GM19035 (cell line): ENCODE data around the gene ADORA2B.
"Not testable (repeated sequence)": the region's sequence is repeated elsewhere in the genome, so short reads cannot be mapped to it uniquely, and the experiment has no call there.

ENCODE experiments used
- ATAC-seq: cut with Tn5 transposase; IDR thresholded peaks from one replicate; pipeline ENCODE4 v1.9.1; 2021; ENCODE audit not compliant: unreplicated experiment

ADORA2B gene

DNA sequence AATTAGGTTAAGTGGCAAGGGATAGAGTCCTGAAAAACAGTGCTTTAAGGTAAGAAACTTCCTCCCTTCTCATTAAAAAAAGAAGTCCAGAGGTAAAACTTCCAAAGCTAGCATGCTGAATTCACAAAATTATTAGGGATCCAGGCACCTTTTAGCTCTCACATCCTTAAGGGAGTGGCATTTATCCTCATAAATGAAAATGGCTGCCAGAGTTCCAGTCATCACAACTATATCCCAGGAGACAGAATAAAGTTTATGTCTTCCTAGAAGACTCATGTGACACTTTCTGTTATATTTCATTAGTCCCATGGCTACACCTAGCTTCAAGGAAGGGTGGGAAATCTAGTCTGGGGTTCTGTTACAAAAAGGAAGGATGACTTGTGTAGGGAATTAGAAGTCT lies 23.3 kb upstream of the ADORA2B start:
- no peak for ATAC-seq

DNA sequence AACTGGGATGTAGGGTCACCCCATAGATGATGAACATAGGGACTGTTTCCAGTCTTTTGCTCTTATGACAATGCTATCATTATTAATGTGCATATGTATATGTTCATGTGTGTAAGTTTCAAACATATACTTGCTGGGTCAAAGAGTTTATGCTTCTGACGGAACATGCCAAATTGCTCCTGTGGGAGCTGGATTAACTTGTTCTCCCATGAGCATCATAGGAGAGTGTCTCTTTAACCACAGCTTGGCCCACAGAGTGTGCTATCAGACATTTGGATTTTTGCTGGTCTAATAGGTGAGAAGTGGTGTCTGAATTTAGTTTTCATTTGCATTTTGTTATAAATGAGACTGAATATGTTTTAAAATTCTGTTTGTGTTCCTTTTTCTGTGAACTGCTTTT lies 22.3 kb upstream of the ADORA2B start:
- no peak for ATAC-seq

DNA sequence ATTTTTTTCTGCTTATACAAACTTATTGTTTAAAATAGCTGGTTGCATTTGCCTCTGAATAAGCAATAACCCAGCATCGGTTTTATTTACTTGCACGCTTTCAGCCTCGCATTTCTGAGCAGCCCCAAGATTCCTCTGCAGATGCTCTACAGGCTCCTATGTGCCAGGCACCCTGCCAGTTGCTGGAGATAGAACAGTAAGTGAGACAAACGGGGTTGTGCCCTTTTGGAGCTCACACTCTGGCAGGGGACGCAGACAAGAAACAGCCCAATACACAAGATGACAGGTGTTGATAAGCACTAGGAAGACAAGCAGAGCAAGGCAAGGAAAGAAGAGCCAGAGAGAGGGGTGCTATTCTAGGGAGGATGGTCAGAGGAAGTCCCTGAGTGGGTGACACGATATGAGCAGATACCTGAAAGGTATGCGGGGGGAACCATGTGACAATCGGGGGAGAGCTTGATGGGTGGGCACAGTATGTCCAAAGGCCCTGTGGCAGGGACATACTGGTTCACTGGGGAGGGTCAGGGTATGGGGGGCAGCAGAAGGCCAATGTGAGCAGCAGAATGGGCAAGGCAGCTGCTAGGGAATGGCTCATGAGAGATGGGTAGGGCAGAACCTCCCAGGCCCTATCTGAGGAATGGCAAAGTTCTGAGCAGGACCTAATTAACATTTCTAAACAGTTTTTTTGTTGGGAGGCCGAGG lies 18.7 kb upstream of the ADORA2B start:
- ATAC-seq = no peak

DNA sequence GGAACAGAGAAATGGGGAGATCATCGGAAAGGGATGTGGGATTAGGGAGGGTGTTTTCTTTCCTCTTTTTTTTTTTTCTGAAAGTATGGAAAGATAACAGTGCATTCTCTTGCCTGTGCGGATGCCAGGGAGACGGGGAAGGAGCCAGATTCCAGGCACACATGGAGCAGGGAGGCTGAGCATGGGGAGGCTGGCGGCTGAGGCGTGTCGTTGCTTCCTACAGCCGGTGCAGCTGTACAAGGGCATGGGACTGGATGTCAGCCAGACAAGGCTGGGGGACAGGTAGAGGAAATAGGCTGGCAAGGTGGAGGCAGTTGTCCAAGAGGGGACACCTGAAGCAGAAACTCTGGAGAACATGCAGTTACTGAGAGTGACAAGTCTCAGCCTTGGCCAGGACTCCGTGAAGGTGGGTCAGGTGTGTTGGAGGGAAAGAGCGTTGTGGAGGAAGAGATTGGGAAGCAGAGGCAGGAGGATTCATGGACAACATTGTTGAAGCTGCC lies 16.6 kb upstream of the ADORA2B start:
- ATAC-seq = no peak

GRCh38 chr17:15929941-15930340 lies 15.0 kb upstream of the ADORA2B start:
- ATAC-seq = no peak

DNA sequence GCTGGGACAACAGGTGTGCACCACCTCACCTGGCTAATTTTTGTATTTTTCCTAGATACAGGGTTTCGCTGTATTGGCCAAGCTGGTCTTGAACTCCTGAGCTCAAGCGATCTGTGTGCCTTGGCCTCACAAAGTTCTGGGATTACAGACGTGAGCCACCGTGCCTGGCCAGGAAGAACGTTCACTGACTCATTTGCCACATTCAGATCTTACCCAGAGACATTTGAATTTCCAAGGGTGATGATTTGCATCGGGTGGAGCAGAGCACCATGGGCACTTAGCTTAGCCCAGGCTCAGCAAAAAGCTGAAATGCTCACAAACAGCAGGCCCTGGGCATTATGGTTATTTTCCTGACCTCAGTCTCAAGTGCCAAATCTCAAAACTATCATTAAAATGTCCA lies 14.5 kb upstream of the ADORA2B start:
- ATAC-seq = no peak

- ATAC-seq = no peak
These were observed 13.5 kb upstream of the ADORA2B start for GRCh38 chr17:15931394-15931793.

DNA sequence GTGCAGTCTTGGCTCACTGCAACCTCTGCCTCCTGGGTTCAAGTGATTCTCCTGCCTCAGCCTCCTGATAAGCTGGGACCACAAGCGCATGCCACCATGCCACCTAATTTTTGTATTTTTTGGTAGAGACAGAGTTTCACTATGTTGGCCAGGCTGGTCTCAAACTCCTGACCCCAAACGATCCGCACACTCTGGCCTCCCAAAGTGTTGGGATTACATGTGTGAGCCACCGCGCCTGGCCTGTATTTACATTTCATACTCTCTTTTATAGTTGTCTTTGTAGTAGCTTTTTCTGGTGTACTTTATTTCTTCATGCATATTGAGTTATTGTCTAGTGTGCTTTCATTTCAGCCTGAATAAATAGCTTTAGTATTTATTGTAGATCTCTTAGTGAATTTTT lies 10.1 kb upstream of the ADORA2B start:
- ATAC-seq = no peak

DNA sequence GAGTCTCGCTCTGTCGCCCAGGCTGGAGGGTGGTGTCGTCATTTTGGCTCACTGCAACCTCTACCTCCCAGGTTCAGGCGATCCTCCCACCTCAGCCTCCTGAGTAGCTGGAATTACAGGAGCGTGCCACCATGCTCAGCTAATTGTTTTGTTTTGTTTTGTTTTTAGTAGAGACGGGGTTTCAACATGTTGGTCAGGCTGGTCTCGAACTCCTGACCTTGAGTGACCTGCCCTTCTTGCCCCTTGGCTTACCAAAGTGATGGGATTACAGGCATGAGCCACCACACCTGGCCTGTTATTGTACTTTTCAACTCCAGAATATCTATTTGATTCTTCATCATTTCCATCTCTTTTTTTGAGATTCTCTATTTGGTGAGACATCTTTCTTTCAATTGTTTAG lies 9.0 kb upstream of the ADORA2B start:
- ATAC-seq = no peak

DNA sequence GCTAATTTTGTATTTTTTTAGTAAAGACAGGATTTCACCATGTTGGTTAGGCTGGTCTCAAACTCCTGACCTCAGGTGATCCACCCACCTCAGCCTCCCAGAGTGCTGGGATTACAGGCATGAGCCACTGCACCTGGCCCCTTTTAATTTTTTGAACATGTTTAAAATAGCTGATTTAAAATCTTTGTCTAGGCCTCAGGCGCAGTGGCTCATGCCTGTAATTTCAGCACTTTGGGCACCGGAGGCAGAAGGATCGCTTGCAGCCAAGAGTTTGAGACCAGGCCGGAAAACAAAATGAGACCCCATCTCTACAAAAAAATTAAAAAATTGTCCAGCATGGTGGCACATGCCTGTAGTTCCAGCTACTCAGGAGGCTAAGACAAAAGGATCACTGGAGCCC lies 8.4 kb upstream of the ADORA2B start:
- ATAC-seq = not testable (repeated sequence)

GRCh38 chr17:15941781-15942180 lies 3.1 kb upstream of the ADORA2B start:
- no peak for ATAC-seq

GRCh38 chr17:15942207-15942833 lies 2.6 kb upstream of the ADORA2B start:
- ATAC-seq = no peak

GRCh38 chr17:15943971-15944758 lies 765 bp upstream of the ADORA2B start:
- ATAC-seq = no peak

GRCh38 chr17:15945527-15946191 lies 729 bp downstream of the ADORA2B start:
- no peak for ATAC-seq

DNA sequence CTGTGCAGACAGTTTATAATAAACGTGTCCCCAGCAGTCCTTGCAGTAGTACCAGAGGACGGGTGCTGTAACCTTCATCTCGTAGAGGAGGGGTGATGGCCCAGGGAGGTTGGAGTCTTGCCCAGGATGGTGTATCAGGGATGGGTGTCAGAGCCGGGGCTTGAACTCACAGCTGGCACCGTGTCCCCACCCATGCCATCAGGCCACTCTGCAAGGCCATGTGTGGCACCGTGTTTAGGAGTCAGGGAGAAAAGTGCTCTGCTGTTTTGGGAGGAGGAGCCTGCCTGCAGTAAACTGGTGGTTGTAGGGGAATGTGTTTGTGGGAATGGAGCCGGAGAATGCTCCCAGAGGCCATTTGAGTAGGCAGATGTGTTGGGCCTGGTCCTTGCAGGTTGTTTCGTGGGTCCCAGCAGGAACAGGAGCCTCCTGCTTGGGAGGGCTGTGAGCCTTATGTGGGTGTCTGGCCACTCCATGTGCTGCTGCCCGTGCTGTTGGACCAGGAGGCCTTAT lies 1.7 kb downstream of the ADORA2B start:
- no peak for ATAC-seq

DNA sequence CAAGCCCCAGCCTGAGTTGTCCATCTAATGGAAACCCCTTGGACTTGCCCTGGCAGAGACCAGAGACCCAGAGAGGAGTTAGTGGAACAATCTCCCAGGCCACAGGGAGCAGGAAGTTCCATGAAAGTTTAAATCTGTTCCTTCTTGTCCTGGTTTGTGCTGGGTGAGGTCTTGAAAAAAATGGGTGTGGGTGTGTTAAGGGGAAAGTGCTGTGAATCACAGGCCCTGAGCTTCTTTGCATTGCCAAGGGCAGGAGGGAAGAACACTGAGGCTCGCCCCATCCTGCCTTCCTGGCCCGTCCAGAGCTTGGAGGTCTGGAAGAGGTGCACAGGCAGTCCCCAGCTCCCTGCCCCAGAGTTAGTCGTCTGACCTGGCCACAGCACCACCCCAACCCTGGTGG lies 2.3 kb downstream of the ADORA2B start:
- no peak for ATAC-seq

DNA sequence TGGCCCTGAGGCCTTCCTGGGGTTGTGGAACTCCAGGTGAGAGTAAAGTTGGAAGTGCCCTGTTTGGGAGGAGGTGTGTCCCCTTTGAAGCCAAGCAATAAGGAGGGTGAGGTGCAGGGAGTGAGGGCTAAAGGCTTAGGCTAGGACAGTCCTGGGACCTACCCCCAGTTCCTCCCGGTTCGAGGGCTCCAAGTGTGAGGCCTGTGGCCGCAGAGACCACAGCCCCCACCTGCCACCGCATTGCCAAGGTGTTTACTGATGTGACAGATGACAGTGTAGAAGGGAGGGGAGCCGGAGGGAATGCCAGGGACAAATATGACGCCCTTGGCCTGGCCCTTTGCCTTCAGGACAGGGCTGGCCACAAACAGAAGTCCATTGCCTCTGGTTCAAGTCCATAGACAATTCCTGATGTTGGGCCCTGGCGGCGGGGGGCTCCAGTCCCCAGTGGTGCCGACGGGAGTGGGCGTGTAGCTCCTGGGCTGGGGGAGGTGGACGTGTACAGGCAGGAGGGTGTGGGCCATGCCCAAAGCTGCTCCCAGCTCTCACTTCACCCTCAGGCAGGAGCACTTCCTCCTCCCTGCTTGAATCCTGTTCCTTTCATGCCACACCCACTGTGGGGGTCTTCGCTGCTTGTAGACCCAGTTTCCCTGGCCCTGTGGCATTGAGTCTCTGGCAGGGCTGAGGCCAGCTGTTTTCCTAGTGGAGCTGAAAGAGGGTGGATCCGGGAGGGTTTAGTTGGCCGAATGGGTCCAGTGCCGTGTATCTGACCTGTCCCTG lies 3.2 kb downstream of the ADORA2B start:
- ATAC-seq = no peak

GRCh38 chr17:15951368-15952047 lies 6.6 kb downstream of the ADORA2B start:
- ATAC-seq = no peak

DNA sequence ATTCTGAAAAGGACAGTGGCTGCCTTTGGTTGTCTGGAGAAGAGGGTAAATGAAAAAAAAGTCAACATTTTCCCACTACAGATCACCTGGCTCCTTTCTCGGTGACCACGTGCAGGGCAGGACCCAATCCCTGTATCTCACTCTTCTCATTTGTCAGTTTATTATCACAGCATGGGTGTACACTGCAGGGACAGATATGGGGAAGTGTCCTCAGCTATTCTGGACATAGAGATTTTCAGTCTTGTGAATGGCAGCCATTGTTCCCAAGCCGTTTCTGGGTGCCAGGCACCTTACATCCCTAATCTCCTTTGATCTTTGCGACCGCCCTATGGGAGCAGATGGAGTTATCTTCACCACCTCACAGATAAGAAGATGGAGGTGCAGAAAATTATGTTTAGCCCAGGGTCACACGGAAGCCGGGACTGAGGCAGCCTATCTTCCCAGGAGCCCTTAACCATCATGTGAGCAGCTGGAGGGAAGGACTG lies 7.2 kb downstream of the ADORA2B start:
- no peak for ATAC-seq
